ENCODE measurements around the gene RAB11A. TPM values are rescaled to one million over a fixed set of nuclear protein-coding genes. Genes with fewer than 3 reads are reported as not detected.

The RAB11A gene
- polyA plus RNA-seq, 2 of the 4 experiments (the other 2 are of a cell fraction) = 316 to 551 TPM

GRCh38 chr15:65824941-65825544, 44.2 kb upstream of the RAB11A start:
- H3K4me3 ChIP-seq = no peak overlapping the region
- no peak for ATAC-seq
- peaks cover 32% of the 10 kb centered on the region for H3K4me1 ChIP-seq
- POLR2A ChIA-PET = interaction anchor here (1.9 to 2.5 kb wide), 3 partner anchors 33 to 214 kb away, joined by 8 to 17 read pairs (median 9); partner anchors contain the start of genes DENND4A, INTS14 and RAB11A
- 55% methylated on average over 5 of the region's 5 CpGs for WGBS (ENCODE audit: missing lambda C conversion rate)
- H3K27ac ChIP-seq = no peak overlapping the region
- 0 out of 3 replicates have a peak overlapping the region, but pooled peaks have one; percentile 1 for H3K4me2 ChIP-seq
- no peak for DNase-seq (ENCODE audit: low read depth in 1 of 2, low spot score in 1 of 2)
- TF ChIP-seq CEBPB (IDR thresholded peaks at IDR 0.05) = peak; percentile 60 to 76
- no peak for TF ChIP-seq RAD21 (conservative IDR thresholded peaks at IDR 0.05 in 1 of 2, IDR thresholded peaks at IDR 0.05 in 1 of 2)
- no peak for FAIRE-seq
- CTCF ChIA-PET = interaction anchor here (0.5 to 4.5 kb wide), 36 partner anchors 8 to 529 kb away, joined by 3 to 46 read pairs (median 7); partner anchors contain the start of genes INTS14 and RAB11A
- no peaks in the 10 kb centered on the region for H3K9me3 ChIP-seq

- ChIA-PET POLR2A (no interaction called here), CTCF (interaction anchor here (0.7 to 3.8 kb wide), 8 partner anchors 9 to 224 kb away, joined by 3 to 20 read pairs (median 4); partner anchors contain the start of gene INTS14)
- TF ChIP-seq HDAC2 (IDR thresholded peaks at IDR 0.05) = no peak
- TF ChIP-seq ZSCAN20 (CRISPR knock-in tag; IDR thresholded peaks at IDR 0.05) = no peak
- no peak for TF ChIP-seq NFE2L2 (conservative IDR thresholded peaks at IDR 0.05; ENCODE audit: low read length)
- TF ChIP-seq SREBF2 (IDR thresholded peaks at IDR 0.05) = no peak
- no peak for TF ChIP-seq JUN (IDR thresholded peaks at IDR 0.05)
- no peak for TF ChIP-seq ESRRA (IDR thresholded peaks at IDR 0.05; ENCODE audit: borderline replicate concordance, low read length)
- TF ChIP-seq POLR2A (IDR thresholded peaks at IDR 0.05; ENCODE audit: low read length) = no peak
- Histone ChIP-seq H3K4me2 (peak overlapping the region; percentile 31), H3K27ac (peak overlapping the region in 1 of 2 experiments; percentile 25; a peak in 1 of 6 replicates), H3K4me1 (peaks cover 47% of the 10 kb centered on the region), H3K4me3 (no peak overlapping the region), H3K9me3 (no peaks in the 10 kb centered on the region)
- WGBS (ENCODE audit: missing lambda C conversion rate) = 59% methylated on average over 3 of the region's 3 CpGs
- no peak for FAIRE-seq
- ATAC-seq = no peak
- no peak for DNase-seq (ENCODE audit: low read depth in 1 of 2, low spot score in 1 of 2)
These were observed 42.2 kb upstream of the RAB11A start for GRCh38 chr15:65827065-65827464.

GRCh38 chr15:65828585-65828984, 40.7 kb upstream of the RAB11A start:
- CTCF ChIA-PET = interaction anchor here (0.6 to 2.0 kb wide), 37 partner anchors 9 to 523 kb away, joined by 3 to 17 read pairs (median 4); partner anchors contain the start of genes DENND4A, INTS14 and RAB11A
- DNase-seq (ENCODE audit: low read depth in 1 of 2, low spot score in 1 of 2) = no peak
- no peak overlapping the region for H3K4me2 ChIP-seq
- no peak overlapping the region for H3K27ac ChIP-seq
- POLR2A ChIA-PET = no interaction called here
- peaks cover 57% of the 10 kb centered on the region for H3K4me1 ChIP-seq
- WGBS (ENCODE audit: missing lambda C conversion rate) = 92% methylated on average over 2 of the region's 2 CpGs
- no peak for ATAC-seq
- no peak for TF ChIP-seq PHF8 (IDR thresholded peaks at IDR 0.05; ENCODE audit: borderline replicate concordance, low read depth)
- no peak for TF ChIP-seq KDM1A (IDR thresholded peaks at IDR 0.05; ENCODE audit: low read depth)
- TF ChIP-seq RAD21 (conservative IDR thresholded peaks at IDR 0.05 in 1 of 2, IDR thresholded peaks at IDR 0.05 in 1 of 2) = no peak
- no peak for TF ChIP-seq HEYL (CRISPR knock-in tag; IDR thresholded peaks at IDR 0.05)
- no peak for TF ChIP-seq RCOR1 (IDR thresholded peaks at IDR 0.05; ENCODE audit: low read depth, low read length)
- no peak for TF ChIP-seq BHLHE40 (IDR thresholded peaks at IDR 0.05; ENCODE audit: low read depth, low read length)
- no peak for FAIRE-seq
- H3K9me3 ChIP-seq = no peaks in the 10 kb centered on the region
- H3K4me3 ChIP-seq = no peak overlapping the region

- 0 out of 3 replicates have a peak overlapping the region, but pooled peaks have one; percentile 3 for H3K4me2 ChIP-seq
- FAIRE-seq (peak; percentile 59), ATAC-seq (no peak), DNase-seq (ENCODE audit: low read depth in 1 of 2, low spot score in 1 of 2) (peak; percentile 60 to 63)
- ChIA-PET POLR2A (no interaction called here), CTCF (interaction anchor here (0.6 to 2.0 kb wide), 37 partner anchors 8 to 524 kb away, joined by 3 to 17 read pairs (median 4); partner anchors contain the start of genes DENND4A, INTS14 and RAB11A)
- H3K4me1 ChIP-seq = peaks cover 63% of the 10 kb centered on the region
- no peak overlapping the region for H3K27ac ChIP-seq
- H3K4me3 ChIP-seq = no peak overlapping the region
- no peaks in the 10 kb centered on the region for H3K9me3 ChIP-seq
- WGBS (ENCODE audit: missing lambda C conversion rate) = 55% methylated on average over 7 of the region's 7 CpGs
- TF ChIP-seq BHLHE40 (IDR thresholded peaks at IDR 0.05; ENCODE audit: low read depth, low read length) (no peak), CHD4 (IDR thresholded peaks at IDR 0.05; ENCODE audit: borderline replicate concordance) (no peak), FOXS1 (CRISPR knock-in tag; IDR thresholded peaks at IDR 0.05) (no peak), KDM1A (IDR thresholded peaks at IDR 0.05; ENCODE audit: low read depth) (no peak), KDM5A (IDR thresholded peaks at IDR 0.05) (no peak), HOXA7 (CRISPR knock-in tag; IDR thresholded peaks at IDR 0.05) (no peak), POLR2AphosphoS2 (conservative IDR thresholded peaks at IDR 0.05; ENCODE audit: low read length) (no peak), USF2 (IDR thresholded peaks at IDR 0.05) (no peak), HOXB13 (CRISPR knock-in tag; IDR thresholded peaks at IDR 0.05; ENCODE audit: low read depth) (no peak), GATA3 (IDR thresholded peaks at IDR 0.05; ENCODE audit: borderline replicate concordance) (no peak), RAD21 (conservative IDR thresholded peaks at IDR 0.05 in 1 of 2, IDR thresholded peaks at IDR 0.05 in 1 of 2) (peak; percentile 59 to 61; a peak in 4 of 5 replicates), REST (IDR thresholded peaks at IDR 0.05) (no peak), MAX (IDR thresholded peaks at IDR 0.05) (no peak), CEBPB (IDR thresholded peaks at IDR 0.05) (peak in 1 of 2 experiments; percentile 8; a peak in 1 of 4 replicates), HDAC2 (IDR thresholded peaks at IDR 0.05) (no peak)
These were observed 40.0 kb upstream of the RAB11A start for GRCh38 chr15:65829130-65829764.

Measured in A549 (cell line).